ENCODE results near the gene AFF3.
"Not testable (repeated sequence)": the region's sequence is repeated elsewhere in the genome, so short reads cannot be mapped to it uniquely, and the experiment has no call there.

Gene AFF3, protein sequence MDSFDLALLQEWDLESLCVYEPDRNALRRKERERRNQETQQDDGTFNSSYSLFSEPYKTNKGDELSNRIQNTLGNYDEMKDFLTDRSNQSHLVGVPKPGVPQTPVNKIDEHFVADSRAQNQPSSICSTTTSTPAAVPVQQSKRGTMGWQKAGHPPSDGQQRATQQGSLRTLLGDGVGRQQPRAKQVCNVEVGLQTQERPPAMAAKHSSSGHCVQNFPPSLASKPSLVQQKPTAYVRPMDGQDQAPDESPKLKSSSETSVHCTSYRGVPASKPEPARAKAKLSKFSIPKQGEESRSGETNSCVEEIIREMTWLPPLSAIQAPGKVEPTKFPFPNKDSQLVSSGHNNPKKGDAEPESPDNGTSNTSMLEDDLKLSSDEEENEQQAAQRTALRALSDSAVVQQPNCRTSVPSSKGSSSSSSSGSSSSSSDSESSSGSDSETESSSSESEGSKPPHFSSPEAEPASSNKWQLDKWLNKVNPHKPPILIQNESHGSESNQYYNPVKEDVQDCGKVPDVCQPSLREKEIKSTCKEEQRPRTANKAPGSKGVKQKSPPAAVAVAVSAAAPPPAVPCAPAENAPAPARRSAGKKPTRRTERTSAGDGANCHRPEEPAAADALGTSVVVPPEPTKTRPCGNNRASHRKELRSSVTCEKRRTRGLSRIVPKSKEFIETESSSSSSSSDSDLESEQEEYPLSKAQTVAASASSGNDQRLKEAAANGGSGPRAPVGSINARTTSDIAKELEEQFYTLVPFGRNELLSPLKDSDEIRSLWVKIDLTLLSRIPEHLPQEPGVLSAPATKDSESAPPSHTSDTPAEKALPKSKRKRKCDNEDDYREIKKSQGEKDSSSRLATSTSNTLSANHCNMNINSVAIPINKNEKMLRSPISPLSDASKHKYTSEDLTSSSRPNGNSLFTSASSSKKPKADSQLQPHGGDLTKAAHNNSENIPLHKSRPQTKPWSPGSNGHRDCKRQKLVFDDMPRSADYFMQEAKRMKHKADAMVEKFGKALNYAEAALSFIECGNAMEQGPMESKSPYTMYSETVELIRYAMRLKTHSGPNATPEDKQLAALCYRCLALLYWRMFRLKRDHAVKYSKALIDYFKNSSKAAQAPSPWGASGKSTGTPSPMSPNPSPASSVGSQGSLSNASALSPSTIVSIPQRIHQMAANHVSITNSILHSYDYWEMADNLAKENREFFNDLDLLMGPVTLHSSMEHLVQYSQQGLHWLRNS (N-terminal part only)

DNA sequence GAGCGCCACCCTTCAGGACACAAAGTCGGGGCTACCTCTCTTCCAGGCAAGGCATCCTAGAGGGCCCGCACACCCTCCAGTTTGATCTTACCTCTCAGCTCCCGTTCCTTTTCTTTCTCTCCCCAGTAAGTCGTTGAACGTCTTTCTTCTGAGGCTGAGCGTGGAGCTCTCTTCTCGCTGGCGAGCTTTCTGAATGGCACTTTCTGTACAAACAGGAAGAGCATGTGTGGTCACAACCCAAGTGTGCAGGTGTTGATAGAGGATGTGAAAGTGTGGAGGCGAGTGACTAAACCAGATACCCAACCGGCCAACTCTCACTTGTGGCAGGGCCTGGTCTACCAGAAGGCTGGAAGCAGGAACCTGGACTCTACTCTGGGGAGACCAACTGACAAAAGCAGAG, at the start of gene AFF3:
Gene AFF3 (minus strand): TSS at position 198 of the 400 bp plus-strand sequence. CDS start 38,136 bp downstream, outside the sequence.
- no peak for DNase-seq (ENCODE audit: low read depth, low spot score)

DNA sequence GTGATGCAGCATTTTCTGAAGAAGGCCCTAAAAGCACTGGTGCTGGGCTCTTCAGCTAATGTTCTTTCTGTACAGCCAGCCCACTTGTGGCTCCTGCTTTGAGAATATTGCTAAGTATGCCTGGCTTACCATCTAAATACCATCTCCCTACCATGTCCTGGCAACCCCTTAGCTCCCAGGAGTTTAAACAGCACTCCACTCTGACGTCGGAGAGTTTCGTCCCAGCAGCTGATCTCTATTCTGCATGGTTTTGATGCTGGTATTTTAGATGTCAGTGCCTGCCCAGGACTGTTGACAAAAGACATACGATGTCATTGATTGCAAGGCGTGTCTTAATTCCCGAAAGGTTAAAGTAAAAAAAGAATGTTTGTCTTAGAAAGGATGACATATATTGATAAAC, 47.0 kb upstream of the AFF3 start:
- DNase-seq (ENCODE audit: low read depth, low spot score): no peak

DNA sequence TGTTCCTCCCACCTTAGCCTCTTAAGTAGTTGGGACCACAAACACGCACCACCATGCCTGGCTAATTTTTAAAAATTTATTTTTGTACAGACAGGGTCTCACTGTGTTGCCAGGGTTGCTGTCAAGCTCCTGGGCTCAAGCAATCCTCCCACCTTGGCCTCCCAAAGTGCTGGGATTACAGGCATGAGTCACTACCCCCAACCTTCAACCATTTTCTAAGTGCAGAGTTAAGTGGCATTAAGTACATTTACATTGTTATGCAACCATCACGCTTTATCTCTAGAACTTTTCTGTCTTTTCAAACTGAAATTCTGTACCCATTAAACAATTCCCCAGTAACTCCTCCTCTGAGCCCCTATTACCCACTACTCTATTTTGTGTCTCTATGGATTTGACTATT, 45.9 kb upstream of the AFF3 start:
- no peak for DNase-seq (ENCODE audit: low read depth, low spot score)

GRCh38 chr2:100186126-100186525, 43.7 kb upstream of the AFF3 start:
- no peak for DNase-seq (ENCODE audit: low read depth, low spot score)

DNA sequence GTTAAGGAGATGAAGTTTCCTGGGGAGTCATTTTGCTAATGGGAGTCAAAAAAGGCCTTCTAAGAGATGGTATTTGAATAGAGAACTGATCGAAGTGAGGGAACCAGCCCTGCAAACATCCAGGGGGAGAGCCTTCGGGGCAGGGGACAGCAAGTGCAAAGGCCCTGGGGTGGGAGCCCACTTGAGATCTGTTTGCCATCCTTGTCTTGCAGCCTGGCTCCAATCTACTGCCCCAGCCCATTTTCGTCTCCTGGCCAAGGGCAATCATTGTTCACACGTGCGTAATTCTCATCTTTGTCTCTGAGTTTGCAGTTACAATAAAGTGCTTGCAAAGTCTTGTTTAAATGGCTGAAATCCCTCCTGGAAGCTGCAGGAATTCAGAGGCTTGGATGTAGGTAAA, 43.1 kb upstream of the AFF3 start:
- DNase-seq (ENCODE audit: low read depth, low spot score): no peak

DNA sequence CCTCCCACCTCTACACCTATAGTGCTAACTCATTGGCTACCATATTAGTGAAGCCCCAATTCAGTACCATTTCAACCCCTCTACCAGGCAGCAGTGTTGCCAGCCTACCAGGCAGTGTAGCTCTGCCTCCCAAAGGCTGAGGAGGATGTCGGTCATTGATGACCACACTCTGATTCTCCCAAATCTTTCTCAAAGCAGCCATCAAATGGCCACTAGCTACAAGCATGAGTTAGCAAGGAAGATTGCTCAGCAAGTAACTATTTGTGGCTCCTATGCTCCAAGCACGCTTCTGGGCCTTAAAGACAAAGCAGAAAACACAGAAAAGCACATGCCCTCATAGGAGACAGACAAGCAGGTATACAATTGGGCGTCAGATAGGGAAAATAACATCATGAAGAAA, 42.7 kb upstream of the AFF3 start:
- no peak for DNase-seq (ENCODE audit: low read depth, low spot score)

- DNase-seq (ENCODE audit: low read depth, low spot score): no peak
Observed at GRCh38 chr2:100184055-100184737, 41.8 kb upstream of the AFF3 start.

GRCh38 chr2:100182494-100183361, 40.3 kb upstream of the AFF3 start:
- DNase-seq (ENCODE audit: low read depth, low spot score): no peak

GRCh38 chr2:100180503-100180902, 38.1 kb upstream of the AFF3 start:
- no peak for DNase-seq (ENCODE audit: low read depth, low spot score)

- no peak for DNase-seq (ENCODE audit: low read depth, low spot score)
Observed at GRCh38 chr2:100179806-100180205, 37.4 kb upstream of the AFF3 start.

DNA sequence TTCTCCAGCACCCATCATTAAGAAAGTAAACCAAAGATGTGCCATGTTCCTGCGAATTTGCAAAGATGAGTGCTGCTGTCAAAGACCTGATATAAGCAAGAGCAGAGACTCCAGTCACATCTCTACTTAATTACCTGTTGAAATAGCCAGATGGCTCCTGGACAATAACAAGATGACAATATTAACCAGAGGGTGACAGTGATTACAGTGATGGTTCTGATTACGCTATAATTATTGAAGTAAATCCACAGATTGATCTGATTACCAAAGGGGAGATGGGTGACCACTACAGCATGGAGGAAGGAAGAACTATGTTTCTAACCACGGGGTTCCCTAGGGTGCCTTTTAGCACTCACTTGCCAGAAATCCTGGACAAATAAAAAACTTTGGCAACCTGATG, 36.5 kb upstream of the AFF3 start:
- DNase-seq (ENCODE audit: low read depth, low spot score): no peak

- no peak for DNase-seq (ENCODE audit: low read depth, low spot score)
Observed at GRCh38 chr2:100178085-100178788, 35.8 kb upstream of the AFF3 start.

DNA sequence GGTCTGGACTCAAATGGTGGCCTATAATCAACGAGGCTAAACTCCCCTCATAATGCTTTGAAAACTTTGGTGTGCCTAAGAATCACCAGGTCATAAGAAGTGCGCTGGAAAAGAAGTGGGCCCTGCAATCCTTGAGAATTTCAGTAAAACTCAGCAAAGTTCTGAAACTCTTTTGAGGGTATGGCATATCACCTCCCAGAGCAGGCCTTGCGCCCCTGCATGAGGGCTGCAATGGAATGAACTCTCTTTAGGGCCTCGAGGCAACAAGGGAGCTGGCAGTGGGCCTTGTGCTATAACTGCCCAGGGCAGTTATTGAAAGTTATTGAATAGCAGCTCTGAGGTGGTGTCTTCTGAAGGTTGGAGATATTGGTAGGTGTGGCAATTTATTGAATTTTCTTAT, 34.5 kb upstream of the AFF3 start:
- DNase-seq (ENCODE audit: low read depth, low spot score): no peak

DNA sequence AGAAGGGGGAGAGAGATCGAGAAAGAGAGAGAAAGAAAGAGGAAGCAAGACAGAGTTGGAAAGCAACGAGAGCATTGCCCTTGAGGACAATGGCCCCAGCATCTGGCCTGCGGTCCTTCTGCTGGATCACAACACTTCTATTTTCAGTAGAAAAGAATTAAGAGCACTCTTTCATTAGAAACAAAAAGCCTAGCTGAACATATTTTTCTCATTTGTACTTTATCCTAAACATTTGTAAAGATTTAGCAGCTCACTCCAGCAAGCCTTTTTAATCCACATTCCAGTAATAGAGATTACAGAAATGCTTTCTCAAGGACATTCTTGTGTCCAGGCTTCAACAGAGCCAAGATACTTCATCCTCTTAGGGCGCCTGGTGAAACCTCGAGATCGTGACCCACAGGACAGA, 31.6 kb upstream of the AFF3 start:
- no peak for DNase-seq (ENCODE audit: low read depth, low spot score)

- DNase-seq (ENCODE audit: low read depth, low spot score): no peak
Observed at GRCh38 chr2:100166701-100167100, 24.3 kb upstream of the AFF3 start.

- DNase-seq (ENCODE audit: low read depth, low spot score): no peak
Observed at GRCh38 chr2:100163605-100164004, 21.2 kb upstream of the AFF3 start.

DNA sequence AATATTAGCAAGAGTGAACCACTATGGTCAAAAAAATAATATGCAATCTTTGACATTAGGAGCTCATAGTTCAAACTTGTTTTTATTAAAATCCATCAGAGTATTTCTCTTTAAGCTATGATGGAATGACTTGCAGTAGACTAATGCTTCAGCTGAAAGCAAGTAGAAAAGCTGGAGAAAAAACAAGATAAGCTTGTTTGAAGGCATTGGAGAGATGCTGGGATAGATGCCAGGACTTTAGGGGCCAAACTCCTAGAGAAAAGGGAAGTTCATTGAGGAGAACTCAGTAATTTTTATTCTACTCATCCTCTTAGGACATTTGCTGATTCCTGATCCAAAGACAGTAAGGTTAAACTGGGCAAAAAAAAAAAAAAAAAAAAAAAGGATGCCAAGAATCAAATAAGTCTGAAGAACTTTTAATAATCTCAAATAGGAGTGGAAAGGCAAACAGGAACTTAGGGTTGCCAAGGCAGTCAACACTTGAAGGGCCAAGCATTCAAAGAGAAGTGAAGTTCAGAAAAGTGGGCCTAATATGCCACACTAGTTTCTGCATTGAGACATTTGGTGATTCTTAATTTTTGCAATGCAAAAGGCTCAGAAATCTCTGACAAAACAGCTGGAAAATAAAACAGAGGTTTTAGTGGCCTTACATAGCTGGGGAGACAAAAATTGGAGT, 19.7 kb upstream of the AFF3 start:
- no peak for DNase-seq (ENCODE audit: low read depth, low spot score)

DNA sequence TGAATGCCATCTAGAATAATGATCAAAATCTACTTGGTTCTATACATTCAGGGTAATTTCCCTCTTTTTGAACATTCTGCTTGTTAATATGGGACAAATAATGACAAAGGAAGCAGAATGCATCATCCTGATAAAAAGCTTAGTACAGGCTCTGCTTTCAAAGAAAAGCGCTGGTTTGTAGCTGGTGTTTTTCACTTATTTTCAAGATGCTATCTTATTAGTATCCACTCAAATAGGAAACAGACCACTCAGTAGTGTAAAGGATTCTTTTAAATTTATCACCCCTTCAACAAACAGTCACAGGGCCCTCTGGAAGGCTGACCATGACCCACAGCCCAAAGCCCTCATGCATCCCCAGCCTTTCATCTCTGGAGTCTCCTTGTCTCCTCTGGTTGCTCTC, 18.0 kb upstream of the AFF3 start:
- DNase-seq (ENCODE audit: low read depth, low spot score): no peak

- not testable (repeated sequence) for DNase-seq (ENCODE audit: low read depth, low spot score)
Observed at GRCh38 chr2:100151832-100152231, 9.4 kb upstream of the AFF3 start.

Data from brain pericyte (primary cell).